OCI-LY7 (cell line): ENCODE measurements around the gene SNX32. TPM values are rescaled to one million over a fixed set of nuclear protein-coding genes. Genes with fewer than 3 reads are reported as not detected.

Source experiments
- BruUV-seq: library from RNA; stranded (reverse); fragments of 400-500 nt; replicated peaks from 2 replicates; lab custom pipeline; 2021; lab: Mats Ljungman, UMichigan
- CTCF ChIA-PET: fragments of 300-600 bp; sonication (Branson Sonifier 250); formaldehyde crosslinking; loops from one replicate; lab custom pipeline; 2022; ENCODE audit warnings: antibody characterized with exemption; ENCODE audit not compliant: unreplicated experiment; lab: Charles Lee
- POLR2A ChIA-PET: fragments of 300-600 bp; sonication (Branson Sonifier 250); formaldehyde crosslinking; loops from one replicate; lab custom pipeline; 2022; ENCODE audit warnings: antibody characterized with exemption; lab: Charles Lee
- DNase-seq: peaks from one replicate; pipeline ENCODE4 v3.0.0-alpha.2; 2015; ENCODE audit warnings: low spot score
- H2AFZ ChIP-seq: fragments of 200-600 bp; sonication (generic), shearing (Covaris generic); 2 replicates; pipeline ENCODE4 v1.6.1; 2014; ENCODE audit warnings: mild to moderate bottlenecking, antibody characterized with exemption, low read length, moderate library complexity
- H3K27ac ChIP-seq: fragments of 200-600 bp; sonication (generic); 2 replicates; pipeline ENCODE4 v1.5.1; 2014; ENCODE audit warnings: mixed run types, low read depth, mild to moderate bottlenecking, moderate library complexity, low read length, inconsistent platforms; ENCODE audit not compliant: poor library complexity, severe bottlenecking
- H3K36me3 ChIP-seq: fragments of 200-600 bp; sonication (generic); 2 replicates; pipeline ENCODE4 v1.6.1; 2014; ENCODE audit warnings: mild to moderate bottlenecking, antibody characterized with exemption, low read length, moderate library complexity, mixed read lengths; ENCODE audit not compliant: insufficient read depth
- H3K4me1 ChIP-seq: fragments of 200-600 bp; sonication (generic); 2 replicates; pipeline ENCODE4 v1.5.1; 2014; ENCODE audit warnings: mild to moderate bottlenecking, low read length; ENCODE audit not compliant: insufficient read depth, poor library complexity, severe bottlenecking
- H3K4me2 ChIP-seq: fragments of 200-600 bp; sonication (generic); 2 replicates; pipeline ENCODE4 v1.6.1; 2014; ENCODE audit warnings: mild to moderate bottlenecking, low read length
- H3K4me3 ChIP-seq: fragments of 200-600 bp; sonication (generic); 2 replicates; pipeline ENCODE4 v1.5.1; 2014; ENCODE audit warnings: mild to moderate bottlenecking, low read depth, low read length; ENCODE audit not compliant: poor library complexity, severe bottlenecking
- H3K79me2 ChIP-seq: fragments of 200-600 bp; sonication (generic); 2 replicates; pipeline ENCODE4 v1.6.1; 2016; ENCODE audit warnings: low read depth, mild to moderate bottlenecking, low read length, moderate library complexity, mixed read lengths; ENCODE audit not compliant: insufficient read depth
- H3K9me2 ChIP-seq: fragments of 200-600 bp; sonication (generic); 2 replicates; pipeline ENCODE4 v1.6.1; 2016; ENCODE audit warnings: mild to moderate bottlenecking, low read length, mixed read lengths; ENCODE audit not compliant: insufficient read depth
- H3K9me3 ChIP-seq: fragments of 200-600 bp; sonication (generic); 2 replicates; pipeline ENCODE4 v1.6.1; 2014; ENCODE audit warnings: mild to moderate bottlenecking, mixed run types, low read length, mixed read lengths
- H4K20me1 ChIP-seq: fragments of 200-600 bp; sonication (generic); 2 replicates; pipeline ENCODE4 v1.6.1; 2014; ENCODE audit warnings: mild to moderate bottlenecking, antibody characterized with exemption, low read length, moderate library complexity, mixed read lengths; ENCODE audit not compliant: insufficient read depth
- CTCF ChIP-seq: fragments of 200-600 bp; sonication (generic); conservative IDR thresholded peaks from 2 replicates; pipeline ENCODE4 v1.5.1; 2014; ENCODE audit warnings: mild to moderate bottlenecking, antibody characterized with exemption, low read length, moderate library complexity, mixed read lengths
- EZH2phosphoT487 ChIP-seq: fragments of 200-600 bp; sonication (generic); IDR thresholded peaks from 2 replicates; pipeline ENCODE4 v1.6.1; 2018; ENCODE audit warnings: low read depth, borderline replicate concordance, mild to moderate bottlenecking, mixed run types, antibody characterized with exemption, low read length, moderate library complexity, mixed read lengths
- intact Hi-C: fragments of 100-400 bp; cut with micrococcal nuclease; formaldehyde crosslinking; loops from one replicate; pipeline ENCODE4 v1.10.0; 2022; ENCODE audit not compliant: unreplicated experiment
- total RNA-seq, 2 experiments: library from RNA; depleted of rRNA in 1 of 2; stranded (reverse); fragments of >200 nt in 1 of 2; shearing (Covaris generic) in 1 of 2; gene quantifications; 2 replicates each; pipeline ENCODE4 v1.2.3, GENCODE V29; 2014 to 2022

Gene SNX32
- total RNA-seq, 2 experiments from 2014 or later, result not detected

GRCh38 chr11:65872586-65873317 lies 39.0 kb downstream of the SNX32 start, which contains the start of gene EFEMP2:
EFEMP2 (minus strand) TSS chr11:65872800; CDS start chr11:65872354, 446 bp downstream.
- Histone ChIP-seq H3K79me2 (no peaks in the 10 kb centered on the region), H3K4me3 (peak within 1 kb of the TSS; percentile 61), H3K9me3 (no peaks in the 10 kb centered on the region), H3K9me2 (no peaks in the 10 kb centered on the region), H3K36me3 (no peaks in the 10 kb centered on the region), H2AFZ (peak within 1 kb of the TSS; percentile 76; the same call in 1 of the 2 replicates), H4K20me1 (no peaks in the 10 kb centered on the region), H3K4me2 (peak within 1 kb of the TSS; percentile 89), H3K4me1 (peaks cover 28% of the 10 kb centered on the region), H3K27ac (peak within 1 kb of the TSS; percentile 46)
- TF ChIP-seq EZH2phosphoT487 (no peak), CTCF (no peak)
- no TSS peak for BruUV-seq
- intact Hi-C loops, result loop anchor here (1.0 kb wide), 1 partner anchor 18 kb away; the partner anchor contains the start of gene CCDC85B
- ChIA-PET POLR2A (interaction anchor here (0.6 to 2.3 kb wide), 5 partner anchors 13 to 1708 kb away, joined by 3 to 12 read pairs (median 5); partner anchors contain the start of genes CCDC85B and MUS81), CTCF (no interaction called here)
- DNase-seq, result no peak

DNA sequence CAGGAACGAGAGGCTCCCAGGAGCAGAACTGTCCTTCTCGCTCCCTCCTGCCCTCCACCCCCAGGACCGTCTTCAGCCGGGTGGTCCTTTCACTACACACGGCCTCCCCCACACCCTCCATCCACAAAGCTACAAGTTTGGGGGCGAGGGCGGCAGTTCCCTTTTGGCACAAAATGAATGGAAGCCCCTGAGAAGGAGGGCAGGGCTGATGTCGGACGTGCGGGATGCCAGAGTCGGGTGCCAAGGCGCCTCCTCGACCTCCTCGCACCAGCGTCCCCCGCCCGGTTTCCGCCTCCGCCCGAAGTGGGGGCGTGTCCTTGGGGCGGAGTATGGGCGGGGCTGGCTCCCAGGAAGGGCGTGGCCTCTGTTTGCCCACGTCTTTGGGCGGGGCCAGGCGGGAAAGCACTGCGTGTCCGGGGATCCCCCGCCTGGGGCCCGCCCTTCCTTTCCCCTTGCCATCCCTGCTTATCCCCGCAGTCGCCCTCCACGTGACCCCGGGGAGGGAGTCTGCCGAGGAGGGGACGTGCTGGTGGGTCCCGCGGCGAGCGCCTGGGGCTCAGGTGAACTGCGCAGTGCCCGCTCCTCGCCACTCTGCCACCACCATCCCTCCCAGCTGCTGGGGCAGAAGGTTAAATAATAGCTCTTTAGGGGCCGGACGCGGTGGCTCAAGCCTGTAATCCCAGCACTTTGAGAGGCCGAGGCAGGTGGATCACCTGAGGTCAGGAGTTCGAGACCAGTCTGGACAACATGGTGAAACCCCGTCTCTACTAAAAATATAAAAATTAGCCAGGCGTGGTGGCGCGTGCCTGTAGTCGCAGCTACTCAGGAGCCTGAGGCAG lies 39.8 kb downstream of the SNX32 start:
- Histone ChIP-seq H3K36me3 (no peaks in the 10 kb centered on the region), H3K4me2 (peak overlapping the region; percentile 89), H3K27ac (peak overlapping the region; percentile 46), H3K9me2 (no peaks in the 10 kb centered on the region), H4K20me1 (no peaks in the 10 kb centered on the region), H2AFZ (peak overlapping the region; percentile 76; the same call in 1 of the 2 replicates), H3K4me1 (peaks cover 28% of the 10 kb centered on the region), H3K79me2 (no peaks in the 10 kb centered on the region), H3K4me3 (peak overlapping the region; percentile 61), H3K9me3 (no peaks in the 10 kb centered on the region)
- ChIA-PET POLR2A (interaction anchor here (0.6 to 2.3 kb wide), 7 partner anchors 12 to 1707 kb away, joined by 3 to 12 read pairs (median 5); partner anchors contain the start of genes CCDC85B and MUS81), CTCF (interaction anchor here (1.0 to 1.4 kb wide), 4 partner anchors 11 to 16 kb away, joined by 3 to 5 read pairs (median 4); partner anchors contain the start of gene MUS81)
- intact Hi-C loops, result loop anchor here (1.0 kb wide), 1 partner anchor 17 kb away; the partner anchor contains the start of gene CCDC85B
- BruUV-seq, result no TSS peak
- no peak for TF ChIP-seq EZH2phosphoT487
- no peak for TF ChIP-seq CTCF
- DNase-seq, result peak; percentile 94
